IPS-18a (cell line): ENCODE results near the gene LASP1.
"Not testable (repeated sequence)": the region's sequence is repeated elsewhere in the genome, so short reads cannot be mapped to it uniquely, and the experiment has no call there.

Experiments used
- H3K27ac ChIP-seq: one replicate; pipeline ENCODE4 v1.5.1; 2013; ENCODE audit warnings: low read length
- H3K27me3 ChIP-seq: one replicate; pipeline ENCODE4 v1.6.1; 2013; ENCODE audit warnings: mild to moderate bottlenecking, low read length; ENCODE audit not compliant: control insufficient read depth, insufficient read depth
- H3K36me3 ChIP-seq: one replicate; pipeline ENCODE4 v1.6.1; 2013; ENCODE audit warnings: low read depth, low read length; ENCODE audit not compliant: control insufficient read depth
- H3K4me1 ChIP-seq: one replicate; pipeline ENCODE4 v1.6.1; 2013; ENCODE audit warnings: low read depth, low read length; ENCODE audit not compliant: control insufficient read depth
- H3K4me3 ChIP-seq: one replicate; pipeline ENCODE4 v1.5.1; 2013; ENCODE audit warnings: low read length
- H3K9ac ChIP-seq: one replicate; pipeline ENCODE4 v1.6.1; 2013; ENCODE audit warnings: mild to moderate bottlenecking, low read length, moderate library complexity
- H3K9me3 ChIP-seq: one replicate; pipeline ENCODE4 v1.6.1; 2013; ENCODE audit warnings: low read depth, low read length; ENCODE audit not compliant: control insufficient read depth

Gene LASP1

GRCh38 chr17:38855101-38855714, 14.7 kb upstream of the LASP1 start:
- Histone ChIP-seq H3K4me1 (peaks cover 10% of the 10 kb centered on the region), H3K36me3 (peaks cover 27% of the 10 kb centered on the region)
- not testable (repeated sequence) for H3K4me3 ChIP-seq, H3K9ac ChIP-seq, H3K27ac ChIP-seq, H3K9me3 ChIP-seq, H3K27me3 ChIP-seq

- Histone ChIP-seq H3K9ac (no peak overlapping the region), H3K4me3 (no peak overlapping the region), H3K4me1 (no peaks in the 10 kb centered on the region), H3K27me3 (no peaks in the 10 kb centered on the region), H3K27ac (no peak overlapping the region), H3K36me3 (peaks cover 7% of the 10 kb centered on the region), H3K9me3 (no peaks in the 10 kb centered on the region)
These were observed 12.6 kb upstream of the LASP1 start for GRCh38 chr17:38857271-38857670.

GRCh38 chr17:38861399-38861843, 8.4 kb upstream of the LASP1 start:
- H3K9ac ChIP-seq: no peak overlapping the region
- no peaks in the 10 kb centered on the region for H3K27me3 ChIP-seq
- no peaks in the 10 kb centered on the region for H3K36me3 ChIP-seq
- H3K27ac ChIP-seq: no peak overlapping the region
- no peaks in the 10 kb centered on the region for H3K4me1 ChIP-seq
- H3K4me3 ChIP-seq: no peak overlapping the region
- no peaks in the 10 kb centered on the region for H3K9me3 ChIP-seq

DNA sequence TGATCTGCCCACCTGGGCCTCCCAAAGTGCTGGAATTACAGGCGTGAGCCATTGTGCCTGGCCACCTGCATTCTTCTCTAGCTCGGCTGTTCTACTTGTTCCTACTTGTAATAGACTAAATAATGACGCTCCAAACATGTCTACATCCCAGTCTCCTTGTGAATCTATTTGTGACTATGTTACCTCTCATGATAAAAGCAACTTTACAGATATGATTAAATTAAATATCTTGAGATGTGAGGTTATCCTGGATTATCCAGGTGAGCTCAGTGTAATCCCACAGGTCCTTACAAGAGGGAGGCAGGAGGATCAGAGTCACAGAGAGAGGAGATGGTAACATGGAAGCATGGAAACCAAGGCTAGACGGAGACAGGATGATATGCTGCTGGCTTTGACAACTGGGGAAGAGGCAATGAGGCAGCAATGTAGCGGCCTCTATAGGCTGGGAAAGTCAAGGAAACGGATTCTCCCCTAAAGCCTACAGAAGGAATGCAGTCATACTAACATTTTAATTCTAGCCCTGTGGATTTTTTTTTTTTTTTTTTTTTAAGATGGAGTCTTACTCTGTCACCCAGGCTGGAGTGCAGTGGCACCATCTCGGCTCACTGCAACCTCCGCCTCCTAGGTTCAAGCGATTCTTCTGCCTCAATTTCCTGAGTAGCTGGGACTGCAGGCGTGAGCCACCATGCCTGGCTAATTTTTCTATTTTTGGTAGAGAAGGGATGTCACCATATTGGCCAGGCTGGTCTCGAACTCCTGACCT, 5.0 kb upstream of the LASP1 start:
- no peaks in the 10 kb centered on the region for H3K9me3 ChIP-seq
- no peaks in the 10 kb centered on the region for H3K36me3 ChIP-seq
- no peak overlapping the region for H3K27ac ChIP-seq
- H3K9ac ChIP-seq: no peak overlapping the region
- H3K4me3 ChIP-seq: no peak overlapping the region
- peaks cover 8% of the 10 kb centered on the region for H3K27me3 ChIP-seq
- peaks cover 5% of the 10 kb centered on the region for H3K4me1 ChIP-seq

GRCh38 chr17:38867179-38867967, 2.5 kb upstream of the LASP1 start:
- no peaks in the 10 kb centered on the region for H3K36me3 ChIP-seq
- H3K4me3 ChIP-seq: peak overlapping the region; percentile 74
- H3K27me3 ChIP-seq: peaks cover 8% of the 10 kb centered on the region
- peak overlapping the region; percentile 61 for H3K9ac ChIP-seq
- H3K9me3 ChIP-seq: no peaks in the 10 kb centered on the region
- peaks cover 16% of the 10 kb centered on the region for H3K4me1 ChIP-seq
- no peak overlapping the region for H3K27ac ChIP-seq

DNA sequence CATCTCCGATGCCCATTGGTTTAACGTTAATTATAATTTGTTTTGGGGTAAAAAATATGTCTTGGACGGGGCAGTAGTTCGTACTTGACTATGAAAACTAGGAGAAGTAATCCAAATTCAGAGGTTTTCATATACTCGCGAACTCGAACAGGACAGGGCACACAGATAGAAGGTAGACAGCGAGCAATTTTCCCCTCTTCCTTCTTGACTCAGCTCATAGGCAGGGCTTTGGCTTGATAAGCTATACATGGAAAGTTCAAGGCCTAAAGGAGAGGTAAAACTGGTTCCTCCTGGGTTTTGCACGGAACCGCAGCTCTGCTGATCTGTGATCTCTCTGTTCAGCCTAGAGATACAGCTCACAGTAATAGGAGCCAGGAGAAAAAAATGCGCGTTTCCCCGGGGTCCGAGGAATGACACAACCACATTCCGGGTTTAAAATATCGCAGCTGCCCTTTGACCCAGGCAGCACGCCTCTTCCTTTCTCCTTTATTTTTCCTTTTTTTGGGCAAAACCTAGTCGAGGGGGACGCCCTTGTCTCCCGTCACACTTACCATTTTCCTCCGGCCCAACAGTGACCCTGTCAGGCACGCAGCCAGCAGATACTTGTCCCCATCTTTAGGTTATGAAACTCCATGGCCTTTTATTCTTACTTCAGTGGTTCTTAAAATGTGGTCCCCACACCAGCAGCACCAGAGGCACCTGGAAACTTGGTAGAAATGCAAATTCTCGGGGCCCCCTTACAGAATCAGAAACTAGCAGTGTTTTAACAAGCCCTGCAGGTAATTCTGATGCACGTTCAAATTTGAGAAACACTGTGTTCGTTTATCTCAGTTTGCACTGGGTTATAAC, 1.7 kb upstream of the LASP1 start:
- no peaks in the 10 kb centered on the region for H3K36me3 ChIP-seq
- H3K27ac ChIP-seq: no peak overlapping the region
- peak overlapping the region; percentile 61 for H3K9ac ChIP-seq
- H3K4me3 ChIP-seq: peak overlapping the region; percentile 74
- peaks cover 20% of the 10 kb centered on the region for H3K4me1 ChIP-seq
- peaks cover 8% of the 10 kb centered on the region for H3K27me3 ChIP-seq
- no peaks in the 10 kb centered on the region for H3K9me3 ChIP-seq

DNA sequence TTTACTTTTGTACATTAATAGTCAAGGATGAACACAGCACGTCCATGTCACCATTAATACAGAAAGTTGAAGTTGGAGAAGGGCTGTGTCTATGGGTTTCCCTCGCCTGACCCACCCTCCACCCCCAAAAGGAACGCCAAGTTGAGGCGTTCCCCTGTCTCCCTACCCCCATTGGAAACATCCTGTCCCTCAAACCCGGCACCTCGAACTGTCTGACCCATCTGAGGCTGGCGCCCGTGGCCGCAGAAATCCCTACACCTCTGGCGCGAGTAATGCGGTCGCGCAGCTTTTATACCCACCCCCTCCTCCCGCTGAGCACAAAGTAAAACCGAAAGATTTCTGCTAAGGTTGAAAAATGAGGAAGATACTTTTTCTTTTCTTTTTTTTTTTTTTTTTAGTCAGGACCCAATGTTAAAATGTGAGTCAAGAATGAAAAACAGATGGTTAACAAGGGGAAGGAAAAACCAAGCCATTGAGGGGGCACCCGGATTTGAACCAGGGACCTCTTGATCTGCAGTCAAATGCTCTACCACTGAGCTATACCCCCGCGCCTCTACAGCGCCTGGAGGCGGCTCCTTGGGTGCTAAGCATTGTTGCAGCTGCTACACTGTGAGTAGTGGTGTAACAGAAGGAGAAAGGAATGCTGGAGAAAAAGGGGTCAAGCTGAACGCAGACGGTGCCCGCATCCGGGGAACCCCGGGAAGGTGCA, 887 bp upstream of the LASP1 start:
- Histone ChIP-seq H3K9ac (peak overlapping the region; percentile 61), H3K27ac (peak overlapping the region; percentile 66), H3K36me3 (no peaks in the 10 kb centered on the region), H3K4me1 (peaks cover 20% of the 10 kb centered on the region), H3K4me3 (peak overlapping the region; percentile 74), H3K9me3 (no peaks in the 10 kb centered on the region), H3K27me3 (peaks cover 8% of the 10 kb centered on the region)

DNA sequence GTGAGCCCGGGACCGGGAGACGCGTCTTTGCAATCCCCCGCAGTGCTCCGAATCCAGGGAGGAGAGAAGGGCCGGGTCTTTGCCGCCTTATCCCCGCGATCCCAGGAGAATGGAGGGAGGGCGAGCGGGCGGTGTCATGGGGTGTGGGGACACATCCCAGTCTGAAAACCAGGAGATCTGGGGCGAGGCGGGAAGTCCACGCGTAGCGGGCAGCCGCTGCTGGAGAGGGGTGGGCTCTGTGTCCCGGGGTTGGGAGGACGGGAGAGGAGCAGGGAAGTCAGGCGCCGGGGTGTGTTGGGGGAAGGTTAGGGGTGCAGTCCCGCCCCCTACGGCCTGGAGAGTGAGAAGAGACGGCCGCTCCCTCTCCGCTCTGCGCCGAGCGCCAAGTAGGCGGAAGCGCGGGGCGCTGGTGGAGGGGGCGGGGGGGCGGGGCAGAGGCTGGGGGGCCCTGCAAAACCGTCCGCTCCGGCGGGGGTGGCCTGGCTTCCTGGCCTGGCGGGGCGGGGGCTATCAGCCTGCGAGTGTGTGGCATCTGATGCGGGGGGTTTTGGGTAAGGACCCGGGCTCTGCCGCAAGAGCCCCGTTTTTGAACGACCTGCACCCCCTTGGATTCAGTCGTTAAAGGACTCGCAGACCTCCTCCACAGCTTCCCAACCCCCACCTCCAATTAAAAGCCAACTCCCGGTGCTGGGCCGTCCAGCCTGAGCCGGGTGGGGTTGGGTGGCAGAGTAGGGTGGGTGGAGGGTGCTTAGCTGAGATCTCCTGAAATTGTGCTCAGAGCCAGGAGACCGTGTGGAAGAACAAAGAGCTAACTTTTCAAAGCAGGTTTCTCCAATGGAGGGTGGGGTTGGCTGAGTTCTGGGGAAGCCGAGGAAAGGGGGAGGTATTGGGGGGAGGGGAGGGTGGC, 654 bp downstream of the LASP1 start:
- Histone ChIP-seq H3K9ac (peak overlapping the region; percentile 61), H3K4me3 (peak overlapping the region; percentile 74), H3K4me1 (peaks cover 20% of the 10 kb centered on the region), H3K9me3 (no peaks in the 10 kb centered on the region), H3K27ac (peak overlapping the region; percentile 12), H3K36me3 (no peaks in the 10 kb centered on the region), H3K27me3 (peaks cover 8% of the 10 kb centered on the region)

DNA sequence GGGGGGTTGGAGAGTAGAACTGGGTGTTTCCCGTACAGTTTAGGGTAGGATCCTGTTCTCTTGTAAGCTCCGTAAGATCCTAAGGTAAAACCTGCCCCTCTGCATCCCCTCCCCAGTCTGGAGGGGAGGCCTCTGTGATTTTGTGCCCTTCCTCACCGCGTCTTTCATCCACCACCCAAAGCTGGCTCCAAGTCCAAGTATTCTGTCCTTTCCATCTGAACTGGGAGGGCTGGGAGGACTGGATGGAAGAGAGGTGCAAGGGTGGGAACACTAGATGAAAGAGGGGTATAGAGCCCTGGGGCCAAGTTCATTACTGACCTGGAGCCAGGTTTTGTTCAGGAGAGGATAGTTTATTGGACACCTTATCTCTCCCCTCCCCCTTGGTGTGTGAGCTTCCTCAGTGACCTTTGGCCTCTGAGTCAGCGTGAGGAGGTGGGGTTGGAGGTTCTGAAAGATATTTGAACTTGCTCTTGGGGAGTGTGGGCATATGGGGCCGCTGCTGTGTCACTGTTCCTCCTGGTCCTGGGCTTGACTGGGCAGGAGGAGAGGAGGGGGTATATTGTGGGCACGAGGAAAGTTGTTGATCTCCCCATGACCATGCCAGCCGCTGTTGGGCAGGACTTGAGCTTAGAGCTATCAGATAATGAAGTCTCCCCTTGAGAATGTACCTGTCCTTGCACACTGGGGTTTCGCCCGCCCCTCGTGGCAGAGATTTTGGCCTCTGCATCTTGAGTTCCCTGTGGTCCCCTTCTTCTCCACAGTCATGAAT, 1.6 kb downstream of the LASP1 start:
- no peaks in the 10 kb centered on the region for H3K36me3 ChIP-seq
- H3K9ac ChIP-seq: peak overlapping the region; percentile 61
- peak overlapping the region; percentile 17 for H3K27ac ChIP-seq
- peak overlapping the region; percentile 74 for H3K4me3 ChIP-seq
- peaks cover 8% of the 10 kb centered on the region for H3K27me3 ChIP-seq
- no peaks in the 10 kb centered on the region for H3K9me3 ChIP-seq
- peaks cover 23% of the 10 kb centered on the region for H3K4me1 ChIP-seq
